HCT116 (cell line): Measurements from ENCODE around the gene TET2. TPM values are rescaled to one million over a fixed set of nuclear protein-coding genes. Genes with fewer than 3 reads are reported as not detected.

Experiments used
- ATAC-seq: fragments of 200-7000 bp; cut with Tn5 transposase; 2 replicates; pipeline ENCODE4 v1.9.1; 2020; ENCODE audit warnings: mild to moderate bottlenecking, moderate library complexity
- BruUV-seq: library from RNA; stranded (reverse); fragments of 400-500 nt; replicated peaks from 2 replicates; lab custom pipeline; 2021; lab: Mats Ljungman, UMichigan
- CTCF ChIA-PET: fragments of 300-600 bp; sonication (Branson Sonifier 250); formaldehyde crosslinking; loops from one replicate; lab custom pipeline; 2021; ENCODE audit warnings: antibody characterized with exemption; lab: Charles Lee
- POLR2A ChIA-PET: fragments of 300-600, 350-600 bp; sonication (Branson Sonifier 250); formaldehyde crosslinking; loops from one replicate; lab custom pipeline; 2021; ENCODE audit warnings: antibody characterized with exemption; lab: Charles Lee
- RAD21 ChIA-PET, 2 experiments: fragments of 300-600 bp; sonication (Branson Sonifier 250); formaldehyde crosslinking; loops; one replicate each; lab custom pipeline; 2023; ENCODE audit warnings: low total read pairs in 2 of 2; ENCODE audit not compliant: uncharacterized antibody in 2 of 2, unreplicated experiment in 2 of 2, low non-redundant PET in 1 of 2; lab: Charles Lee
- DNase-seq: peaks from one replicate; pipeline ENCODE4 v3.0.0-alpha.2; 2010; ENCODE audit warnings: low read depth, low spot score
- H2AFZ ChIP-seq: fragments of 200-600 bp; shearing (Covaris generic), sonication (generic); 2 replicates; pipeline ENCODE4 v1.6.1; 2017; ENCODE audit warnings: low read depth, mixed run types, mixed read lengths, antibody characterized with exemption, low read length; ENCODE audit not compliant: poor library complexity, severe bottlenecking
- H3K27ac ChIP-seq: 2 replicates; pipeline ENCODE4 v1.5.1; 2012; ENCODE audit warnings: low read depth, low read length
- H3K27me3 ChIP-seq: fragments of 200-600 bp; sonication (generic); 2 replicates; pipeline ENCODE4 v1.6.1; 2016; ENCODE audit warnings: mixed run types, low read length, mixed read lengths; ENCODE audit not compliant: insufficient read depth
- H3K36me3 ChIP-seq, 2 experiments: fragments of 200-500 bp in 1 of 2; fragments of 200-600 bp in 1 of 2; sonication (Bioruptor generic) in 1 of 2; sonication (generic) in 1 of 2; 2 replicates each; pipeline versions ENCODE4 v1.5.1 to v1.6.1; 2014 to 2016; ENCODE audit warnings: low read length in 2 of 2, inconsistent platforms in 1 of 2, mixed read lengths in 1 of 2, mixed run types in 1 of 2; ENCODE audit not compliant: insufficient read depth in 2 of 2, control insufficient read depth in 1 of 2
- H3K4me1 ChIP-seq, 2 experiments: fragments of 200-600 bp in 1 of 2; sonication (generic) in 1 of 2; 2 replicates each; pipeline versions ENCODE4 v1.5.1 to v1.6.1; 2012 to 2017; ENCODE audit warnings: low read length in 2 of 2, inconsistent platforms in 1 of 2, mild to moderate bottlenecking in 1 of 2, mixed read lengths in 1 of 2, mixed run types in 1 of 2, moderate library complexity in 1 of 2; ENCODE audit not compliant: insufficient read depth in 2 of 2, control insufficient read depth in 1 of 2
- H3K4me2 ChIP-seq: fragments of 200-600 bp; sonication (generic); 2 replicates; pipeline ENCODE4 v1.6.1; 2017; ENCODE audit warnings: mixed run types, low read length, mixed read lengths
- H3K4me3 ChIP-seq, 2 experiments: fragments of 200-600 bp in 1 of 2; sonication (generic) in 1 of 2; replicated peaks in 1 of 2; 2 replicates each; pipeline ENCODE4 v1.5.1; 2011 to 2016; ENCODE audit warnings: low read length in 2 of 2, control low read depth in 1 of 2, low read depth in 1 of 2, mild to moderate bottlenecking in 1 of 2, mixed read lengths in 1 of 2, mixed run types in 1 of 2
- H3K79me2 ChIP-seq: fragments of 200-600 bp; sonication (generic); 2 replicates; pipeline ENCODE4 v1.6.1; 2017; ENCODE audit warnings: mild to moderate bottlenecking, mixed run types, low read length, moderate library complexity, mixed read lengths; ENCODE audit not compliant: insufficient read depth
- H3K9ac ChIP-seq: fragments of 200-600 bp; sonication (generic); 2 replicates; pipeline ENCODE4 v1.6.1; 2016; ENCODE audit warnings: low read length, mixed read lengths
- H3K9me2 ChIP-seq: fragments of 200-600 bp; sonication (generic), shearing (Covaris generic); 2 replicates; pipeline ENCODE4 v1.6.1; 2017; ENCODE audit warnings: mixed run types, mild to moderate bottlenecking, moderate library complexity; ENCODE audit not compliant: insufficient read depth
- H3K9me3 ChIP-seq, 2 experiments: fragments of 200-500 bp in 1 of 2; fragments of 200-600 bp in 1 of 2; sonication (Bioruptor generic) in 1 of 2; sonication (generic) in 1 of 2; 2 replicates each; pipeline ENCODE4 v1.6.1; 2014 to 2017; ENCODE audit warnings: low read length in 2 of 2, mixed read lengths in 2 of 2, inconsistent platforms in 1 of 2, low read depth in 1 of 2, mild to moderate bottlenecking in 1 of 2, mixed run types in 1 of 2, moderate library complexity in 1 of 2; ENCODE audit not compliant: control insufficient read depth in 1 of 2, insufficient read depth in 1 of 2
- H4K20me1 ChIP-seq: fragments of 200-600 bp; sonication (generic), shearing (Covaris generic); 2 replicates; pipeline ENCODE4 v1.6.1; 2017; ENCODE audit warnings: mixed run types, mild to moderate bottlenecking, moderate library complexity; ENCODE audit not compliant: insufficient read depth
- CBX3 ChIP-seq: IDR thresholded peaks from 2 replicates; pipeline ENCODE4 v1.6.1; 2012; ENCODE audit warnings: low read depth
- CEBPB ChIP-seq: IDR thresholded peaks from 2 replicates; pipeline ENCODE4 v1.6.1; 2012; ENCODE audit warnings: low read depth
- EGR1 ChIP-seq: IDR thresholded peaks from 2 replicates; pipeline ENCODE4 v1.6.1; 2012; ENCODE audit warnings: low read depth
- ELF1 ChIP-seq: IDR thresholded peaks from 2 replicates; pipeline ENCODE4 v1.6.1; 2012; ENCODE audit warnings: low read depth, borderline replicate concordance
- EZH2phosphoT487 ChIP-seq: fragments of 200-600 bp; IDR thresholded peaks from 2 replicates; pipeline ENCODE4 v1.6.1; 2018; ENCODE audit warnings: antibody characterized with exemption, borderline replicate concordance
- JUND ChIP-seq: IDR thresholded peaks from 2 replicates; pipeline ENCODE4 v1.6.1; 2012
- POLR2A ChIP-seq: IDR thresholded peaks from 2 replicates; pipeline ENCODE4 v1.7.0; 2011; ENCODE audit warnings: borderline replicate concordance; ENCODE audit not compliant: insufficient read depth, insufficient read length; ENCODE audit errors: extremely low read depth
- POLR2AphosphoS5 ChIP-seq: IDR thresholded peaks from 2 replicates; pipeline ENCODE4 v1.6.1; 2011; ENCODE audit warnings: mild to moderate bottlenecking, low read depth, low read length, moderate library complexity
- RAD21 ChIP-seq: IDR thresholded peaks from 2 replicates; pipeline ENCODE4 v1.6.1; 2012; ENCODE audit warnings: low read depth, mild to moderate bottlenecking
- SIN3A ChIP-seq: IDR thresholded peaks from 2 replicates; pipeline ENCODE4 v1.6.1; 2012; ENCODE audit warnings: low read depth
- SRF ChIP-seq: IDR thresholded peaks from 2 replicates; pipeline ENCODE4 v1.6.1; 2012; ENCODE audit warnings: low read depth
- TCF7L2 ChIP-seq: IDR thresholded peaks from 2 replicates; pipeline ENCODE4 v1.7.0; 2011; ENCODE audit warnings: borderline replicate concordance, inconsistent platforms; ENCODE audit not compliant: insufficient read depth, insufficient read length; ENCODE audit errors: extremely low read depth
- YY1 ChIP-seq: IDR thresholded peaks from 2 replicates; pipeline ENCODE4 v1.6.1; 2011; ENCODE audit warnings: low read length, low read depth, moderate library complexity, mild to moderate bottlenecking; ENCODE audit not compliant: insufficient replicate concordance; ENCODE audit errors: extremely low read depth
- ZFX ChIP-seq: fragments of 450-650 bp; IDR thresholded peaks from 2 replicates; pipeline ENCODE4 v1.6.1; 2017
- intact Hi-C: fragments of 100-400 bp; cut with micrococcal nuclease; formaldehyde crosslinking; loops from 2 replicates; pipeline ENCODE4 v1.10.0; 2022
- total RNA-seq: library from RNA; stranded (reverse); gene quantifications from one replicate; pipeline ENCODE4 v1.2.1, GENCODE V29; 2021; ENCODE audit not compliant: unreplicated experiment
- TF ChIP-seq, protein P1 (sequence below): IDR thresholded peaks from 2 replicates; pipeline ENCODE4 v1.6.1; 2012
- TF ChIP-seq, protein P2 (sequence below): IDR thresholded peaks from 2 replicates; pipeline ENCODE4 v1.6.1; 2012; ENCODE audit warnings: low read depth

The TET2 gene
- total RNA-seq, 1 experiment from 2014 or later: 9.7 TPM

- ATAC-seq (no peak; the same call in 1 of the 2 replicates), DNase-seq (no peak)
- ChIA-PET POLR2A (no interaction called here), CTCF (interaction anchor here (1.6 kb wide), 1 partner anchor 326 kb away, joined by 5 read pairs; the partner anchor contains the start of gene PPA2), RAD21 (interaction anchor here in 1 of 2 experiments (0.7 kb wide), 1 partner anchor 145 kb away, joined by 3 read pairs; no protein-coding TSS in a partner anchor)
- H4K20me1 ChIP-seq: no peaks in the 10 kb centered on the region
- no peaks in the 10 kb centered on the region for H3K36me3 ChIP-seq
- H3K79me2 ChIP-seq: peaks cover 47% of the 10 kb centered on the region
- H3K9me3 ChIP-seq: no peaks in the 10 kb centered on the region
- peak overlapping the region; percentile 70 to 79 for H3K4me3 ChIP-seq
- TF ChIP-seq EGR1 (0 out of 2 replicates have a peak, but pooled peaks have one; percentile 16), YY1 (no peak)
- peak overlapping the region; percentile 77 for H3K9ac ChIP-seq
- intact Hi-C loops: no loop called here
- BruUV-seq: no TSS peak
- peak overlapping the region; percentile 91 for H3K4me2 ChIP-seq
- peak overlapping the region; percentile 73 for H3K27ac ChIP-seq
- no peaks in the 10 kb centered on the region for H3K27me3 ChIP-seq
- peaks cover 6 to 18% of the 10 kb centered on the region in 2 experiments; a peak in 3 of 4 replicates for H3K4me1 ChIP-seq
- no peaks in the 10 kb centered on the region for H3K9me2 ChIP-seq
- H2AFZ ChIP-seq: peak overlapping the region; percentile 66
Measured at GRCh38 chr4:105147553-105148161, 981 bp downstream of the TET2 start.

DNA sequence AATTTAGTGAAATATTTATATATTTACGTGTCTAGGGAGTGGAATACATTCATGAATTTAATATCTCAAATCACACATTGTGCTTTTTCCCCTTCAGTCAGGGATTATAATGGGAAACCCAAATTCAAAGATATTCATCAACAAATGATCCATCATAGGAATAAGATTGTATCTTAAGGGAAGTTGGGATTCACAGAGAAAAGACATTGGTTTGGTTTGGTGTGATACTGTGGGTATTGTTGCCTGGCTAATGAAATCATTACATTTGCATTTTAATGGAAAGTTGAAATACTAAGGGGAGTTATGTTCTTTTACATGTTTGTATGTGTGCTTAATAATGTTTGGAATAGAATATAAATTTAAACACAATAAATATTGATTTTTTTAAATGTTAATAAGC, 1.7 kb downstream of the TET2 start:
- Histone ChIP-seq H3K36me3 (no peaks in the 10 kb centered on the region), H3K4me2 (peak overlapping the region; percentile 91; the same call in 1 of the 2 replicates), H3K4me1 (peaks cover 6 to 18% of the 10 kb centered on the region in 2 experiments; a peak in 3 of 4 replicates), H4K20me1 (no peaks in the 10 kb centered on the region), H3K9ac (no peak overlapping the region), H3K9me3 (no peaks in the 10 kb centered on the region), H3K79me2 (peaks cover 50% of the 10 kb centered on the region), H3K9me2 (no peaks in the 10 kb centered on the region), H2AFZ (no peak overlapping the region), H3K4me3 (peak overlapping the region in 1 of 2 experiments; percentile 70; a peak in 2 of 4 replicates), H3K27ac (no peak overlapping the region), H3K27me3 (no peaks in the 10 kb centered on the region)
- BruUV-seq: no TSS peak
- intact Hi-C loops: no loop called here
- ChIA-PET CTCF (interaction anchor here (1.6 kb wide), 1 partner anchor 325 kb away, joined by 5 read pairs; the partner anchor contains the start of gene PPA2), POLR2A (no interaction called here), RAD21 (no interaction called here)
- ATAC-seq: no peak
- no peak for DNase-seq
- TF ChIP-seq EZH2phosphoT487 (no peak), EGR1 (no peak), SIN3A (no peak), CEBPB (no peak), POLR2A (no peak), YY1 (no peak), CBX3 (no peak), RAD21 (no peak), POLR2AphosphoS5 (no peak), TCF7L2 (no peak), SRF (no peak), JUND (no peak), ZFX (no peak), ELF1 (no peak)
- TF ChIP-seq, protein P1, sequence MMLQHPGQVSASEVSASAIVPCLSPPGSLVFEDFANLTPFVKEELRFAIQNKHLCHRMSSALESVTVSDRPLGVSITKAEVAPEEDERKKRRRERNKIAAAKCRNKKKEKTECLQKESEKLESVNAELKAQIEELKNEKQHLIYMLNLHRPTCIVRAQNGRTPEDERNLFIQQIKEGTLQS: no peak
- TF ChIP-seq, protein P2, sequence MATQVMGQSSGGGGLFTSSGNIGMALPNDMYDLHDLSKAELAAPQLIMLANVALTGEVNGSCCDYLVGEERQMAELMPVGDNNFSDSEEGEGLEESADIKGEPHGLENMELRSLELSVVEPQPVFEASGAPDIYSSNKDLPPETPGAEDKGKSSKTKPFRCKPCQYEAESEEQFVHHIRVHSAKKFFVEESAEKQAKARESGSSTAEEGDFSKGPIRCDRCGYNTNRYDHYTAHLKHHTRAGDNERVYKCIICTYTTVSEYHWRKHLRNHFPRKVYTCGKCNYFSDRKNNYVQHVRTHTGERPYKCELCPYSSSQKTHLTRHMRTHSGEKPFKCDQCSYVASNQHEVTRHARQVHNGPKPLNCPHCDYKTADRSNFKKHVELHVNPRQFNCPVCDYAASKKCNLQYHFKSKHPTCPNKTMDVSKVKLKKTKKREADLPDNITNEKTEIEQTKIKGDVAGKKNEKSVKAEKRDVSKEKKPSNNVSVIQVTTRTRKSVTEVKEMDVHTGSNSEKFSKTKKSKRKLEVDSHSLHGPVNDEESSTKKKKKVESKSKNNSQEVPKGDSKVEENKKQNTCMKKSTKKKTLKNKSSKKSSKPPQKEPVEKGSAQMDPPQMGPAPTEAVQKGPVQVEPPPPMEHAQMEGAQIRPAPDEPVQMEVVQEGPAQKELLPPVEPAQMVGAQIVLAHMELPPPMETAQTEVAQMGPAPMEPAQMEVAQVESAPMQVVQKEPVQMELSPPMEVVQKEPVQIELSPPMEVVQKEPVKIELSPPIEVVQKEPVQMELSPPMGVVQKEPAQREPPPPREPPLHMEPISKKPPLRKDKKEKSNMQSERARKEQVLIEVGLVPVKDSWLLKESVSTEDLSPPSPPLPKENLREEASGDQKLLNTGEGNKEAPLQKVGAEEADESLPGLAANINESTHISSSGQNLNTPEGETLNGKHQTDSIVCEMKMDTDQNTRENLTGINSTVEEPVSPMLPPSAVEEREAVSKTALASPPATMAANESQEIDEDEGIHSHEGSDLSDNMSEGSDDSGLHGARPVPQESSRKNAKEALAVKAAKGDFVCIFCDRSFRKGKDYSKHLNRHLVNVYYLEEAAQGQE: no peak
